NOMO-1 (cell line): ENCODE measurements around the gene PALLD.

Source experiments
- DNase-seq, 2 experiments: peaks; one replicate each; lab custom pipeline; 2025; ENCODE audit not compliant: unreplicated experiment in 2 of 2; lab: John Stamatoyannopoulos, UW

PALLD gene

DNA sequence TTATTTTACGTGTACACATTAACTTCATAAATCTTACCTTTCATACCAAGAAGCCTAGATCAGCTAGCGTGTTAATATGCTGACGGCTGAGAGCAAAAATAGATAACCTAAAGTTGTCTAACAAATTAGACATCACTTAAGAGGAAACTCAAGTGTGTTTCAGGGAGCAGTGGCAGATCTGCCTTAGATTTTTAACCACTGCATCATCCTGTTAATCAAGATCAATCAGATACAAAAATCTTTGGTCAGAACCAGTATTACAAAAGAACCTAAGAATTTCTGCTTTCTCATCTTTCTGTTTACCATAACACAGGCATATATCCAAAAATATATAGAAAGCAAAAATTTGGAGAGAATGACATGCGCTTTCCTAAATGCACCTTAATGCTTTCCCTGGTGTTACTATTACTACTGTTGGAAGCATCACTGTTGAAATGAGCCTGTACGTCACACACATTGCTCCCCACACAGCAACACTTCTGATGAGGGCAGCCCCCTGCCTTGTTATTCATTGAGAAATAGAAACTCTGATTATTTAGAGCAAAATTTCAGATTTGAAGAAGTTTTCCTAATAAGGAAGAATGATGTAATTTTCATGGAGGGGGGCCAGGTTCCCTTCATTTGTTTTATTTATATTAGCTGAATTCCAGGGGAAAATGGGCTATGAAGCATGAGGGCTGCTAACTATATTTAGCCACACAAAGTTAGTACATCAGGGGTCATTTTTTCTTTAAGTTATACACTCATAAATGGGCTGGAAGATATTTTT, 360.9 kb downstream of the PALLD start:
- DNase-seq: no peak

GRCh38 chr4:168859100-168859499, 362.2 kb downstream of the PALLD start:
- no peak for DNase-seq

GRCh38 chr4:168859888-168860694, 363.2 kb downstream of the PALLD start:
- DNase-seq: no peak

- DNase-seq: no peak
Measured at GRCh38 chr4:168860827-168861226, 364.0 kb downstream of the PALLD start.

DNA sequence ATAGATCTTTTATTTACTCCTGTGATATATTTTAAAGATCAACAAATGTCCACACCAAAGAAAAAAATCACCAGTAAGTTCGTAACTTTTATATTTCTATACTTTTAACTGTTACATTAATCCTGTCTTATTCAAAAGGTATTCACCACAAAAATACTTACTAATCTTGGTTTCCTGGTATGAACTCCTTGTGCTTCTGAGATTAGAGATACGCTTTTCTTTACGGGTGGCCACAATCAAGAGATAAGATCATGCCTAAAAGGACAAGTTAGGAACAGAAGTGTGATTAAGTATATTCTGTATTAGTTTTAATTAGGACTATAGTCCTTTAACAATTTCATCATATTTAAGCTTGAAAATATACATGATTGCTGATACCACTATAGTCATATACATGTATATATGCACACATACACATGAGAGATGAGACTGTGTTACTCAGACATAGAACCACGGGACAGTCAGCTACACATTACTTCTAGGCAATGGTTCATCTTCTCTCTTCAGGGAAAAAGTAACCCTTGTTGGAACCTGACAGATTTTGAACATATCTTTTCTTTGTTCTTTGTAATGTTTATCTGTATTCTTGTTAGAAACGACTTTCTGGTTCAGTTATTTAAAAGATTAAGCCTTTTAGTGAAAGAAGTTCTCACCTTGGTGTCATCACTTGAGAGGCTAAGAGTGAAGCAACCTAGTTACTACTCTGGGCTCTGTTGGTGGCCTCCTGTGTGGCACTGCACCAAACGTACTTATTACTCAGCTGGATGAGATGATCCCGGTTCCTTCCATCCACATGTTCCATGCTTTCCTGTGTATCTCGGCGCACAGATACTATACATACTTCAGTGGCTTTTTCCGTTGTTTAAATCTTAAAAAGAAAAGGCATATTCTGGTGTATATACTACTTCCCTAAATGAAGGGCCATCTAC, 367.1 kb downstream of the PALLD start:
- no peak for DNase-seq

- no peak for DNase-seq
Measured at GRCh38 chr4:168864821-168865541, 368.1 kb downstream of the PALLD start.

- DNase-seq: no peak
Measured at GRCh38 chr4:168865854-168866253, 369.0 kb downstream of the PALLD start.

GRCh38 chr4:168866635-168867034, 369.8 kb downstream of the PALLD start:
- DNase-seq: no peak

GRCh38 chr4:168867128-168867527, 370.3 kb downstream of the PALLD start:
- DNase-seq: no peak

- no peak for DNase-seq
Measured at GRCh38 chr4:168868044-168868781, 371.4 kb downstream of the PALLD start.

- DNase-seq: no peak
Measured at GRCh38 chr4:168868802-168869201, 371.9 kb downstream of the PALLD start.

DNA sequence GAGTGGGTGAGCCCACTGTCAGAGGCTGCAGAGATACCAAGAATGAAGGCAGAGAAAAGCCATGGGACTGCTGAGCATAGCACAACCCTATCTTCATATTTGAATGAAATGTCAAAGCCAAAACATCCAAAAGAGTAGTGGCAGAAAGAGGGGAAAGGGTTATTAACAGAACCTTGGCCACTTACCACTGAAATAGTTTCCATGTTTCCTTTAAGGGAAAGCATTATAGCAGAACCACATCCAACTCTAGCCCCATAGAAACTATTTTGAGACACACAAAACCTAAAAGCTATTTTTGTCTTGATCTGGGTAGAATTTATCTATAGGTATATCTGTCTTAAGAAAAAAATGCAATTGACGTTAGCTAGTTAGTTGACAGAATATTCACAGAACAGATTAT, 373.2 kb downstream of the PALLD start:
- no peak for DNase-seq

- no peak for DNase-seq
Measured at GRCh38 chr4:168871632-168872031, 374.8 kb downstream of the PALLD start.

DNA sequence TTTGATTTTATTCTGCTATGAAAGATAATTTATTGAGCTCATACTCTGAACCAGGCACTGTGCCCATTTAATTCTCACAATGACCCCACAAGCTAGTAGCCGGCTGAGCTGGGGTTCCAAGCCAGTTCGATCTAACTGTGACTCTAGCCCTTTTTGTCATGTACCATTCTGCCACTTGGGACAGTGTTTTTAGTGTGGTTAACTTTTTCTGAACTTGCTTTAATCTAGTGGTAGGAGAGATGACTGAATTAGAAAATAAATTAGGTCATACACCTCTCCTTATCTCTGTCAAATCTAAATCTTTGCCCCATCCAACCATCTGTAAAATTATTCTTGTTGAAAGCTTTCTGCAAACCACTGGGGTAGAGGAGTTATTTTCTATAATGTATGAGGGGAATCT, 377.2 kb downstream of the PALLD start:
- DNase-seq: no peak

GRCh38 chr4:168876106-168876505, 379.3 kb downstream of the PALLD start:
- DNase-seq: no peak

DNA sequence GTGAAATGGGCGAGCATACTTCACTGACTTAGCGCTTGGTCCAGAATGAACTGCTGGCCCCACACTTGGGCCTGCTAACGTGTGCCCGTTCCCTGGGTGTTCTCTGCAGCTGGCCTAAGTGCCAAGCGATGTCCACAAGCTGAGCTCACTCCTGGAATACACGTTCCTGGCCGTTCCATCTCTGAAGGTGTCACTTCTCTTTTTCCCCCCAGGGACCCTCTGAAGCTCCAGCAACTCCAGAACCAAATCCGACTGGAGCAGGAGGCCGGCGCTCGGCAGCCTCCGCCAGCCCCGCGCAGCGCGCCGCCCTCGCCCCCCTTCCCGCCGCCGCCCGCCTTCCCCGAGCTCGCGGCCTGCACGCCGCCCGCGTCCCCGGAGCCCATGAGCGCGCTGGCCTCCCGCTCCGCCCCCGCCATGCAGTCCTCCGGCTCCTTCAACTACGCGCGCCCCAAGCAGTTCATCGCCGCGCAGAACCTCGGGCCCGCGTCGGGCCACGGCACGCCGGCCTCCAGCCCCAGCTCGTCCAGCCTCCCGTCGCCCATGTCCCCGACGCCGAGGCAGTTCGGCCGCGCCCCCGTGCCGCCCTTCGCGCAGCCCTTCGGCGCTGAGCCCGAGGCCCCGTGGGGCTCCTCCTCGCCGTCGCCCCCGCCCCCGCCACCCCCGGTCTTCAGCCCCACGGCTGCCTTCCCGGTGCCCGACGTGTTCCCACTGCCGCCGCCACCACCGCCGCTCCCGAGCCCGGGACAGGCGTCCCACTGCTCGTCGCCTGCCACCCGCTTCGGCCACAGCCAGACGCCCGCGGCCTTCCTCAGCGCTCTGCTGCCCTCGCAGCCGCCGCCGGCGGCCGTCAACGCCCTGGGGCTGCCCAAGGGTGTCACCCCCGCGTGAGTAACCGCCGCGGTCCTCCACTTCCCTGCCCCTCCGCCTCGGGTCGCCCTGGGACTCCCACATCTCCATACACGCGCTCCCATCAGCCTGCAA, 380.9 kb downstream of the PALLD start:
- DNase-seq: peak in 1 of 2 experiments; percentile 6

DNA sequence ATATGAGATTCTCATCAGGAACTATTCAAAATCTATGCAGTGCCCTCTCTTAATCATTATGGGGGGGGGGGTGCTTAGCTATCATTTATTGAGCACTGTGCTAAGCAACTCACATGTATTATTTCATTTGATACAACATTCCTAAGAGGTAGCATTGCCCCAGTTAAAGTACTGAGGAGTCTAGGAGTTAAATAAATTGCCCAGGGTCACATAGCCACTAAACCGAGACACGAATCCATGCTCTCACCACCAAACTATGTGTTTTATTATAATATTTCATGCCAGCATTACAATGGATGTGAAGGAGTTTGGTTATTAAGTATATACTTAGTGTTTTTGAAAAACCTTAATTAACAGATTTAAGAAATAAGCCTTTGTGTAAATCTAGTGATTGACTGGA, 381.8 kb downstream of the PALLD start:
- no peak for DNase-seq

DNA sequence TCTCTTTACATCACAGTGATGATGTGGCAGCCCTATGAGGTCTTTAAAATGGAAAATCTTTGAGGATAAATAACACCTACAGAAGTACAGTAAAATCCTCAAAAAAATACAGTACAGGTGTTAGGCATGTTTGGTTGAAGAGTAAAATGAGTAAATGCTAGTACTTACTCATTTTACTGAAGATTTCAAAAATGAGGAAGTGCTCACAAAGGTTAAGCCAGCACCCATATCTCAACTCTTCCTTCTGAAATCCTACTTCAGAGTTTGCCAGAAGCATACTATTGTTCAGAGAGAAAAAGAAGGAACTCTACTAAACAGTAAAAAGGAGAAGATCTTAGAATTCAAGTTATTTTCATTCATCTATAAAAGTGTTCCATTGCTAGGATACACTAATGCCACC, 382.3 kb downstream of the PALLD start:
- DNase-seq: peak; percentile 29 to 38
